NCI-H187 (cell line): Measurements from ENCODE around the gene UGT3A2.

Experiments
- DNase-seq, 2 experiments: peaks; one replicate each; lab custom pipeline; 2025; lab: John Stamatoyannopoulos, UW

UGT3A2 gene

GRCh38 chr5:36006163-36006562, 60.5 kb downstream of the UGT3A2 start:
- no peak for DNase-seq

- no peak for DNase-seq
Observed at GRCh38 chr5:36001032-36001431, 65.7 kb downstream of the UGT3A2 start.

DNA sequence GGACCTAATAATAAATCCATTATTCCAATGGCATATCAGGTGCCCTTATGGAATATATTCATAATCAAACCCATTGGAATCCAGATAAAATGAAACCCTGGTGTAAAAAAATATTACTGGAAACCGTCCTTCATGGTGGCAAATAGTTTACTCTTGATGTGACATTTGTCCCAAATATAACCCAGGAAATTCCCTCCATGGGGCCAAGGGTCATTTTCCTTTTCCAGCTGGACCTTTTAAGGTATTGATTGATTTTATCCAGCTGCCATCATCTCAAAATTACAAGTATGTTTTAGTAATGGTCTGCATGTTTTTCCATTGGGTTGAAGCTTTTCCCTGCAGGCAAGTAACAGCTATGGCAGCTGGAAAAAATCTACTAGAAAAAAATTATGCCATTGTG, 67.1 kb downstream of the UGT3A2 start:
- DNase-seq: no peak

GRCh38 chr5:35996076-35996475, 70.6 kb downstream of the UGT3A2 start:
- DNase-seq: no peak

DNA sequence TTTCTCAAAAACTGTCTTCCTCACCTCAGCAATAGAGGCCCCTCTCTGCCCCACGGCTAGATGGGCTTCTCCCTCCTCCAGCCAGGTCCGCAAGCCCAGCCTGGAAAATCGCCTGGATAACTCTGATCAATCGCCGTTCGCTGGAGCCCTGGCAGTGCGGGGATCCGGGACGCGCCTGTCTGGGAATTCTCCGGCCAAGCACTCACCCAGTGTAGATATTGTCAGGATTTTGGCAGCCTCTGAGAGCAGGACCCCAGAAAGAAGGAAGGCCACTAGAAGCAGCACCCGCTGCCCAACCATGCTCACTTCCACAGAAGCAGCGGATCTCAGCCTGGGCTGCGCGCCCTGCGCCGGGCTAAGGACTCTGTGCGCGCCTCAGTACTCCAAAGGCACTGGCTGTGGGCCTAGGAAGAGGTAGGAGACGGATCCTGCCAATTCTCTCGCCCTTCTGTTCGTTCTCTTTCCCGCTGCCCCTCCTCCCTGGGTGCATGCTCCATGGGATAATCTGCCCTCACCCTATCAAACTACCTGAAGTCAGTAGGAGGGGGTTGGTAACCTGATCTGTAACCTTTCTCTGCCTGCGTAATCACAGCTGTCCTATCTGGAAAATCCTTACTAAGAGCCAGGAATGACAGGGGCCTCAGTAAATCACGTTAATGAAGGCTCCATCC, 75.6 kb downstream of the UGT3A2 start, which contains the start of gene UGT3A1:
TSS of gene UGT3A1 (minus strand) at position 450 of the 671 bp plus-strand sequence. CDS start at position 300, 150 bp downstream.
- DNase-seq: peak in 1 of 2 experiments; percentile 27

DNA sequence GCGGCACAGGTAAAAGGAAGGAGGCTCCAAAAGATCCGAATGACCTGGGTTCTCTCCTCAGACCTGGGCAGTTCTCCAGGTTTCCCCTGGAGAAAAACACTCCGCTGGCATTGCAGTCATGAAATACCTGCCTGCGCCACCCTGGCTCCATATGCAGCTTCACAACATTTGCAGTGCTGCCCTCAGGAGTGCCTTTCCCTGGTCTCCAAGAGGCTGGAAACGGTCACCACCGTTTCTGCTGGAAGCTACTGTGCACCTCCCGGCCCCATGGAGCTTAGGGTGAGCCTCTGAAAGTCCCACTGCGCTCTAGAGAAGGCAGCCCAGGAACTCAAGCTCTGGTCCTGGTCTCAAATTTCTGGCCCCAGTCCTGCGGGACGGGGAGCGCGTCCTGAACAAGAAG, 76.2 kb downstream of the UGT3A2 start:
- DNase-seq: no peak

GRCh38 chr5:35988529-35988928, 78.2 kb downstream of the UGT3A2 start:
- no peak for DNase-seq

DNA sequence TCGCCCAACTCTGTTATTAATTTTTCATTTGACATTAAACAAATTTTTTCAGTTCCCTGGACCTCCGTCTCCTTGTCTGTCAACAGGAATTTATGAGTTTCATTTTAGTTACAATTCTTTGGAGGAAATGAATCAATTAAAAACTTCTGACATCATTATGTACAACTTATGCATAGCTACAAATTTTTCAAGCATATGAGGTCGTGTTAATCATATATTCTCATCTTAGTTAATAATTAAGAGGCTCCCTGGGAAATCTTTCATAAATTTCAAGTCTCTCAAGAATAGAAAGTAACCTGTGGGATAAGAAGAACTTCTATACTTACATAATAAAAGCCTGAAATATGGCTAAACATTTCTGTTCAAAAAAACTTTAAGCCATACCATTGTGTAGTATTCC, 78.9 kb downstream of the UGT3A2 start:
- no peak for DNase-seq
